Endodermal cell (in vitro differentiated cells): ENCODE results near the gene NFIA. TPM values are rescaled to one million over a fixed set of nuclear protein-coding genes. Genes with fewer than 3 reads are reported as not detected.
A peak's percentile ranks its signal among the peaks of the same experiment; 100 is the strongest.

ENCODE experiments used
- DNase-seq: peaks from one replicate; pipeline ENCODE4 v3.0.0-alpha.2; 2017
- H3K27ac ChIP-seq: 2 replicates; pipeline ENCODE4 v1.5.1; 2013; ENCODE audit warnings: mild to moderate bottlenecking, low read depth, low read length, moderate library complexity
- H3K27me3 ChIP-seq: 2 replicates; pipeline ENCODE4 v1.6.1; 2013; ENCODE audit warnings: mild to moderate bottlenecking, low read length, moderate library complexity; ENCODE audit not compliant: insufficient read depth, control insufficient read depth, poor library complexity, severe bottlenecking
- H3K36me3 ChIP-seq: 2 replicates; pipeline ENCODE4 v1.7.0; 2013; ENCODE audit warnings: mild to moderate bottlenecking, low read length, moderate library complexity; ENCODE audit not compliant: control insufficient read depth, insufficient read depth
- H3K4me1 ChIP-seq: one replicate; pipeline ENCODE4 v1.7.0; 2013; ENCODE audit warnings: low read length; ENCODE audit not compliant: control insufficient read depth, insufficient read depth
- H3K4me3 ChIP-seq: 2 replicates; pipeline ENCODE4 v1.5.1; 2013; ENCODE audit warnings: mild to moderate bottlenecking, low read length, moderate library complexity
- H3K9ac ChIP-seq: 2 replicates; pipeline ENCODE4 v1.6.1; 2013; ENCODE audit warnings: mild to moderate bottlenecking, low read length, moderate library complexity; ENCODE audit not compliant: poor library complexity, severe bottlenecking; ENCODE audit errors: extremely low read depth
- H3K9me3 ChIP-seq: 2 replicates; pipeline ENCODE4 v1.6.1; 2013; ENCODE audit warnings: mild to moderate bottlenecking, low read length, moderate library complexity; ENCODE audit not compliant: control insufficient read depth
- H3K27ac Mint-ChIP-seq: 2 replicates; pipeline ENCODE4 v1.8.0; 2020; ENCODE audit warnings: mixed read lengths
- H3K27me3 Mint-ChIP-seq: 2 replicates; pipeline ENCODE4 v1.8.0; 2021; ENCODE audit warnings: mild to moderate bottlenecking, mixed read lengths; ENCODE audit not compliant: insufficient read depth
- H3K36me3 Mint-ChIP-seq: 2 replicates; pipeline ENCODE4 v1.8.0; 2020; ENCODE audit warnings: low read depth, mixed read lengths
- H3K4me1 Mint-ChIP-seq: 2 replicates; pipeline ENCODE4 v1.8.0; 2020; ENCODE audit warnings: mixed read lengths
- H3K4me3 Mint-ChIP-seq: 2 replicates; pipeline ENCODE4 v1.8.0; 2020; ENCODE audit warnings: mild to moderate bottlenecking, moderate library complexity, mixed read lengths
- H3K9me3 Mint-ChIP-seq: 2 replicates; pipeline ENCODE4 v1.8.0; 2020; ENCODE audit warnings: mild to moderate bottlenecking, mixed read lengths
- CTCF ChIP-seq: fragments of 200-600 bp; sonication (generic); conservative IDR thresholded peaks from 2 replicates; pipeline ENCODE4 v1.5.0; 2021; ENCODE audit warnings: antibody characterized with exemption, mild to moderate bottlenecking
- WGBS, 2 experiments: methylation state at CpG; one replicate each; pipeline versions ENCODE4 v1.1.5 to v1.1.7; 2013; ENCODE audit warnings: missing lambda C conversion rate in 2 of 2, mixed read lengths in 1 of 2; ENCODE audit not compliant: insufficient coverage in 1 of 2, insufficient read length in 1 of 2; 5-methylcytosine and 5-hydroxymethylcytosine counted together
- total RNA-seq, 2 donors: library from RNA; stranded (reverse); fragmentation: NEBNext Ultra II Directional in 1 of 2; extraction: Animal tissue kit (Norgen Biotek cat#: 25700) in 1 of 2; gene quantifications; 2 replicates in 1 of 2; 3 replicates in 1 of 2; pipeline ENCODE4 v1.2.1, GENCODE V29; 2021

Gene NFIA
- total RNA-seq, 2 donors from 2014 or later, result 2.3 to 3.8 TPM

DNA sequence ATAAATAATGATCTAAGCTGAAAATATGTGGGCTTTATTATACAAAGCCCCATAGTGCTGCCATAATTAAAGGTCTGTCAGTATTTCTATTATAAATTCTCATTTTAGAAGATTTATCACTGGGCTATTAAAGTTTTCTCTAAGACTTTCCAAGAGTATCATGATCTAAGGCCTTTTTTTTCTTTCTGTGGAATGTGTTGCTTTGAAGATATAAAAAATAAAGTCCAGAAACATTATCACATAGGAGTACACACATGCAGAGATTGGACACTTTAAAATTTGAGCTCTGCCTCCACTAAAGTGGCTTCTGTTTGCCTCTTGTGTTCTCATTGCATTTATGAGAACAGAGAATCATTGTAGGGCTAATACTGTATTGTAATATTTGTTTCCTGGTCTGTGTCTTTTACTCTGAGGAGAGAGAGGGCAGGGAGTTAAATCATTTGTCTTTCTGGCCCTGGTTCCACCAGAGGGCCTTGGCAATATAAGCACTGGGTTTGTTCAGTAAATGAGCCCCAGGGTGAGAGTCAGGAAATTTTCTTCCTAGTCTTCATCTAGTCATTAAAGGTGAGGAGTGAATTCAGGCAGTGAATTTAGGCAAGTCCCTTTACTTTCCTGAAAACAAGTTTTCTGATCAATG is 70.2 kb downstream of the NFIA start:
- peak overlapping the region; percentile 2 for H3K4me3 ChIP-seq
- Mint-ChIP-seq H3K36me3 (no peaks in the 10 kb centered on the region), H3K4me3 (no peak overlapping the region), H3K9me3 (no peaks in the 10 kb centered on the region), H3K4me1 (peaks cover 64% of the 10 kb centered on the region), H3K27ac (peak overlapping the region; percentile 33), H3K27me3 (peaks cover 43% of the 10 kb centered on the region)
- no peaks in the 10 kb centered on the region for H3K9me3 ChIP-seq
- H3K27ac ChIP-seq, result peak overlapping the region; percentile 10
- H3K4me1 ChIP-seq, result peaks cover 23% of the 10 kb centered on the region
- TF ChIP-seq CTCF, result peak; percentile 53
- no peaks in the 10 kb centered on the region for H3K36me3 ChIP-seq
- DNase-seq, result no peak
- no peak overlapping the region for H3K9ac ChIP-seq
- peaks cover 42% of the 10 kb centered on the region for H3K27me3 ChIP-seq

DNA sequence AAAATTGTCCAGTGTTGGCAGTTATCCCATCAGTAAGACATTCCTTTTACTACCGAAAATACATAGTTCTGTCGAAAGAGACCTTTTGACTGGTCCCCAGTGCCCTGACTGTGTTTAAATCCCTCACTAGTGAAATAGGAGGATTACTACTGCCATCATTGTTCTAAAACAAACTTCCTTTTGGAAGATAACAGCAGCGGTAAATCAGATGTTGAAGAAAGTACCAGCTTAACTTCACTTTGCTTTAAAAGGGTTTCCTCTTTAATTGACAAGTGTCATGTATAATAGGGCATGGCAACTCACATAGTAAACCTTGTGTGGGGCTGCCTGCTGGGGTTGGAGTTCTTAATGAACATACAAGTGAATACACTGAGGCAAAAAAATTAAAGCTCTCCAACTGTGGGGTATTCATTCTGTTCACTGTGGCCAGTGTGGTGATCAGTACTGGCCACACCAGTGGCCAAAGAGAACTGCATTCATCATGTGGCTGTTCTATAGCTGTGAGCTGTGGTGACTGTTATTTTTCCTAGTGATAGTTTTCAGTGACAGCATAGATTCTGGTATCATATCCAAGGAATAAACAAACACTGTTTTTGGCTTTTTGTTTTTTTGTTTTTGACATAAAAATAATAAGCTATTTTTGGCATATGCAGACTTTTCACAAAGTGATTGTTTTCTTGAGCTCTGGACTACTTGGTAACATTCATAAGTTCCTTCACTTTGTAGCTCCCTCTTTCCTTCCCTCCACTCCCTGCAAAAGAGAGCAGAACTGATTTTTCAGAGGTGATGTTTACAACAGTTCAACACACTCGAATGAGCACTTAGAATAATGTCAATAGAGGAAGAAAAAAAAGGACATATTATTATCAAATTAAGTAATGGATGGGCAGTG is 74.5 kb downstream of the NFIA start:
- Mint-ChIP-seq H3K9me3 (no peaks in the 10 kb centered on the region), H3K4me1 (peaks cover 49% of the 10 kb centered on the region), H3K27ac (no peak overlapping the region), H3K4me3 (no peak overlapping the region), H3K36me3 (no peaks in the 10 kb centered on the region), H3K27me3 (peaks cover 26% of the 10 kb centered on the region)
- H3K27me3 ChIP-seq, result peaks cover 38% of the 10 kb centered on the region
- no peak overlapping the region for H3K9ac ChIP-seq
- no peaks in the 10 kb centered on the region for H3K9me3 ChIP-seq
- H3K27ac ChIP-seq, result no peak overlapping the region
- peaks cover 27% of the 10 kb centered on the region for H3K4me1 ChIP-seq
- H3K4me3 ChIP-seq, result no peak overlapping the region
- DNase-seq, result no peak
- no peak for TF ChIP-seq CTCF
- WGBS, 2 experiments, result 62 to 63% methylated on average over 1 to 4 of the region's 4 CpGs
- H3K36me3 ChIP-seq, result no peaks in the 10 kb centered on the region

GRCh38 chr1:61157468-61157987 is 75.2 kb downstream of the NFIA start:
- Mint-ChIP-seq H3K4me3 (no peak overlapping the region), H3K36me3 (no peaks in the 10 kb centered on the region), H3K4me1 (peaks cover 47% of the 10 kb centered on the region), H3K27ac (no peak overlapping the region), H3K27me3 (peaks cover 26% of the 10 kb centered on the region), H3K9me3 (no peaks in the 10 kb centered on the region)
- Histone ChIP-seq H3K4me3 (no peak overlapping the region), H3K27me3 (peaks cover 38% of the 10 kb centered on the region), H3K9ac (no peak overlapping the region), H3K27ac (peak overlapping the region; percentile 40), H3K4me1 (peaks cover 27% of the 10 kb centered on the region), H3K36me3 (no peaks in the 10 kb centered on the region), H3K9me3 (no peaks in the 10 kb centered on the region)
- no peak for DNase-seq
- WGBS, 2 experiments, result 58 to 59% methylated on average over 2 to 3 of the region's 3 CpGs
- no peak for TF ChIP-seq CTCF
